BJ (cell line): Measurements from ENCODE around the gene ZNF473. TPM values are rescaled to one million over a fixed set of nuclear protein-coding genes. Genes with fewer than 3 reads are reported as not detected.

Source experiments
- CTCF ChIA-PET: fragments of 350-600 bp; formaldehyde crosslinking; extraction: SDS; loops from one replicate; lab custom pipeline; 2021; ENCODE audit warnings: antibody characterized with exemption, inconsistent platforms; lab: Yijun Ruan, JAX
- POLR2A ChIA-PET: fragments of 300-600 bp; sonication (Branson Sonifier 250); formaldehyde crosslinking; extraction: SDS; loops from one replicate; lab custom pipeline; 2021; ENCODE audit warnings: antibody characterized with exemption; lab: Charles Lee
- DNase-seq: peaks from one replicate; pipeline ENCODE4 v3.0.0-alpha.2; 2011; ENCODE audit warnings: low read depth
- H3K27me3 ChIP-seq: 2 replicates; pipeline ENCODE4 v1.6.0; 2011; ENCODE audit warnings: low read length; ENCODE audit not compliant: control insufficient read depth, insufficient read depth
- H3K36me3 ChIP-seq: 2 replicates; pipeline ENCODE4 v1.5.1; 2011; ENCODE audit warnings: low read length; ENCODE audit not compliant: control insufficient read depth, insufficient read depth
- H3K4me3 ChIP-seq: 2 replicates; pipeline ENCODE4 v1.5.1; 2011; ENCODE audit warnings: low read depth, mild to moderate bottlenecking, control low read depth, low read length
- polyA plus RNA-seq: library from polyadenylated mRNA; depleted of rRNA; stranded (reverse); fragments of >200 nt; gene quantifications from 2 replicates; pipeline ENCODE4 v1.2.3, GENCODE V29; 2011
- TF ChIP-seq, protein P1 (sequence below): IDR thresholded peaks from 2 replicates; pipeline ENCODE4 v1.5.1; 2011; ENCODE audit warnings: low read depth, mild to moderate bottlenecking, control low read depth, inconsistent platforms, low read length, moderate library complexity; ENCODE audit not compliant: insufficient read depth

Gene ZNF473
- polyA plus RNA-seq, 1 experiment = 7.5 TPM

DNA sequence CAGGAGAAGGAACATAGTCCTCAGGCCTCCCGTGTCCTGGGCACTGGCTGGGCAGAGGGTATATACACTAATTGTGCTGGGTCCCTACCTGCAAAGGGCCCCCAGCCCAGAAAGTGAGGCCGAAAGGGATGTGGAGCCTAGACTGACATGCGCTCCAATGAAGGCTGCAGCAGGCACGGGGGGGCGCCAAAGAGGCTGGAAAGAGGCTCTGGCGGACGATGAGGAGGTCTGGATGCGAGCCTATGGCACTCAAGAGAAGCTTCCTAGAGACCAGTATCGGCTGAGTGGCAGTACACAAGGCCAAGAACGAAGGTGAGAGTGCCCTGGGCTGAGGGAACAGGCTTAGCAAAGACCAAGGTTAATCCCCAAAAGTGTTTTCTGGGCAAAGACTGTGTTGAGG is 17.3 kb upstream of the ZNF473 start:
- ChIA-PET CTCF (no interaction called here), POLR2A (no interaction called here)
- Histone ChIP-seq H3K36me3 (peaks cover 30% of the 10 kb centered on the region), H3K27me3 (no peaks in the 10 kb centered on the region), H3K4me3 (no peak overlapping the region)
- DNase-seq = no peak
- TF ChIP-seq, protein P1, sequence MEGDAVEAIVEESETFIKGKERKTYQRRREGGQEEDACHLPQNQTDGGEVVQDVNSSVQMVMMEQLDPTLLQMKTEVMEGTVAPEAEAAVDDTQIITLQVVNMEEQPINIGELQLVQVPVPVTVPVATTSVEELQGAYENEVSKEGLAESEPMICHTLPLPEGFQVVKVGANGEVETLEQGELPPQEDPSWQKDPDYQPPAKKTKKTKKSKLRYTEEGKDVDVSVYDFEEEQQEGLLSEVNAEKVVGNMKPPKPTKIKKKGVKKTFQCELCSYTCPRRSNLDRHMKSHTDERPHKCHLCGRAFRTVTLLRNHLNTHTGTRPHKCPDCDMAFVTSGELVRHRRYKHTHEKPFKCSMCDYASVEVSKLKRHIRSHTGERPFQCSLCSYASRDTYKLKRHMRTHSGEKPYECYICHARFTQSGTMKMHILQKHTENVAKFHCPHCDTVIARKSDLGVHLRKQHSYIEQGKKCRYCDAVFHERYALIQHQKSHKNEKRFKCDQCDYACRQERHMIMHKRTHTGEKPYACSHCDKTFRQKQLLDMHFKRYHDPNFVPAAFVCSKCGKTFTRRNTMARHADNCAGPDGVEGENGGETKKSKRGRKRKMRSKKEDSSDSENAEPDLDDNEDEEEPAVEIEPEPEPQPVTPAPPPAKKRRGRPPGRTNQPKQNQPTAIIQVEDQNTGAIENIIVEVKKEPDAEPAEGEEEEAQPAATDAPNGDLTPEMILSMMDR = no peak

DNA sequence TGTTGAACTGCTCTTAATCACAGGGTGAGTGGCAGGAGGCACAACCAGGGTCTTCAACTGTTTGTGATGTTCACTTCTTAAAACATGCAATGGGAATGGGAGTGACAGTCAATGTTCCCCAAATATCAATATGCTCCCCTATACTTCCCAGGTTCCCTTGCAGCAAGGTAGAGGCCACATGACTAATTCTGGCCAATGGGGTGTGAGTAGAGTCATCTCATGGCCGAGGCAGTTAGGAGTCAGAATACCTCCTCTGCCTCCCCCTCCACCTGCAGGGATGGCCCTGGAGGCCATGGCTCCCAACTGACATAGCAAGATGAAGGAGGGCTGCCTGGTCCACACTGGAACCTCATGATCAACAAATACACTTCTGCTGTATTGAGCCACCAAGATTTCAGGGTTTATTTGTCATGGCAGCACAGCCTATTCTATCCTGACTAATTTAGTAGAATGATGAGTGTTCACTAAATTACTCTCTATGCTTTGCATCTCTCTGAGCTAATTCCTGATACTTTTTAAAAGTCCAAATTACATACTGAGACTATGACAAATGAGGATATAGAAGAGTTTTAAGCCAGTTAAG is 9.5 kb upstream of the ZNF473 start:
- H3K4me3 ChIP-seq = no peak overlapping the region
- TF ChIP-seq, protein P1 = no peak
- H3K27me3 ChIP-seq = no peaks in the 10 kb centered on the region
- ChIA-PET CTCF (no interaction called here), POLR2A (no interaction called here)
- no peak for DNase-seq
- H3K36me3 ChIP-seq = peaks cover 25% of the 10 kb centered on the region

DNA sequence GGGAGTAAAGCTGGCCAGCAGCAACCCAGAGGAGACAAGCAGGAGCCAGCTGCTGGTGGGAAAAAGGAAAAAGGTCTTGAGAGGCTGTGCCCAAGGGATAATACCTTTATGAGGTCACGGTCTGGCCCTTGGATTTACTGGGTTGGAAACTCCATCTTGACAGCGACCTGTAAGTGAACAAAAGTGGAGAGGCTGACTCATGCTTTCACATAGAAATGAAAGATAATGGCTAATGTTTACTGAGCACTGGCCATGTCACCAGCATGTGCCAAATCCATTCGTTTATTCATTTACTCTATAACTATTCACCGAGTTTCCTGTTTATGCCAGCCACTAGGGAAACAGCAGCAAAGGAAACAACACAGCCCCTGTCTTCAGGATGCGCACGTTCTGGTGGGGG is 5.3 kb upstream of the ZNF473 start:
- TF ChIP-seq, protein P1 = no peak
- POLR2A ChIA-PET = no interaction called here
- H3K36me3 ChIP-seq = peaks cover 17% of the 10 kb centered on the region

DNA sequence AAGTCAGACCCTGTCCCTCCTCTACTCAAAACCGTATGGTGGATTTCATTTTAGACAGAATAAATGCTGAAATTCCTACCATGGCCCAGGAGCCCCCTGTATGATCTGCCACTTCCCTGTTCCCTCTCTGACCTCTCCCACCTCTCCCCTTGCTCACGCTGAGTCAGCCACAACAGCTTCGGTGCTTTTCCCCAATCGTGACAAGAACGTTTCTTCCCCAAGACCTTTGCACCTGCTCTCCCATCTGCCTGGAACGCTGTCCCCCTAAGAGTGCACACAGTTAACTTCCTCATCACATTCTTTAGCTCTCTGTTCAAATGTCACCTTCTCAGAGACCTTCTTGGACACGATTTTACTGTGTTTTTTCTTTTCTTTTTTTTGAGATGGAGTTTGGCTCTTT is 3.0 kb upstream of the ZNF473 start:
- Histone ChIP-seq H3K4me3 (no peak overlapping the region), H3K27me3 (no peaks in the 10 kb centered on the region), H3K36me3 (peaks cover 9% of the 10 kb centered on the region)
- no peak for DNase-seq
- CTCF ChIA-PET = interaction anchor here (0.6 to 0.8 kb wide), 3 partner anchors 9 to 39 kb away, joined by 3 to 4 read pairs (median 4); no protein-coding TSS in a partner anchor
- POLR2A ChIA-PET = no interaction called here
- TF ChIP-seq, protein P1 = no peak

More for the DNA sequence above, 5.3 kb upstream of the ZNF473 start:
- Histone ChIP-seq H3K27me3 (no peaks in the 10 kb centered on the region), H3K4me3 (no peak overlapping the region)
- DNase-seq = no peak
- CTCF ChIA-PET = no interaction called here

DNA sequence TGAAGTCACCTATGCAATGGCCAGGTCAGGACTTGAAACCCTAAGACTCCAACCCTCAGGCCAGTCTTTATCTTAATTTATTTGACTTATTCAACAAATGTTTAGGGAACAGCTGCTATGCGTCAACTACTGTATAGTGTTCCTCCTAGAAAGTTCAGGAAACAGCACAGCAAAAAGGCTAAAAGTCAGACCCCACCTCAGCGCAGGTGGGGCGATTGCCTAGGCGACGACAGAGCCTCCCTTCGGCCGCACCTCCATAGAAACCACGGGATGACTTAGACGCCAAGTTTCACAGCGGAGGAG is 1.1 kb upstream of the ZNF473 start:
- TF ChIP-seq, protein P1 = no peak
- H3K36me3 ChIP-seq = peaks cover 2% of the 10 kb centered on the region; the same call in 1 of the 2 replicates
- POLR2A ChIA-PET = no interaction called here
- no peaks in the 10 kb centered on the region for H3K27me3 ChIP-seq
- no peak for DNase-seq
- H3K4me3 ChIP-seq = peak overlapping the region; percentile 91
- CTCF ChIA-PET = no interaction called here
